ENCODE data around the gene KIF22. TPM values are rescaled to one million over a fixed set of nuclear protein-coding genes. Genes with fewer than 3 reads are reported as not detected.

The KIF22 gene
- total RNA-seq, 4 donors from 2014 or later = 31.9 to 157 (median 72.8) TPM

GRCh38 chr16:29813644-29814562, 23.4 kb downstream of the KIF22 start:
- H3K27ac ChIP-seq = no peak overlapping the region
- no peak for TF ChIP-seq POLR2A (IDR thresholded peaks at IDR 0.05)
- no peak for TF ChIP-seq CTCF (IDR thresholded peaks at IDR 0.05)
- H3K4me1 ChIP-seq = peaks cover 3 to 82% (median 30%) of the 10 kb centered on the region in 4 donors
- H3K36me3 ChIP-seq = peaks cover 0 to 17% (median 0%) of the 10 kb centered on the region in 3 donors
- H3K4me3 ChIP-seq = no peak overlapping the region
- no peaks in the 10 kb centered on the region for H3K9me3 ChIP-seq
- no peak for DNase-seq
- H3K27me3 ChIP-seq = no peaks in the 10 kb centered on the region

- H3K9me3 ChIP-seq = no peaks in the 10 kb centered on the region
- DNase-seq = no peak
- peaks cover 0 to 82% (median 27%) of the 10 kb centered on the region in 4 donors for H3K4me1 ChIP-seq
- TF ChIP-seq POLR2A (IDR thresholded peaks at IDR 0.05) (no peak), CTCF (IDR thresholded peaks at IDR 0.05) (no peak)
- H3K27ac ChIP-seq = peak overlapping the region in 3 of 4 donors; percentile 41 to 96 (median 91)
- no peak overlapping the region for H3K4me3 ChIP-seq
- no peaks in the 10 kb centered on the region for H3K27me3 ChIP-seq
- H3K36me3 ChIP-seq = peaks cover 0 to 12% (median 0%) of the 10 kb centered on the region in 3 donors
These were observed 24.0 kb downstream of the KIF22 start for GRCh38 chr16:29814592-29814991.

- peaks cover 0 to 8% (median 0%) of the 10 kb centered on the region in 3 donors for H3K36me3 ChIP-seq
- DNase-seq = peak; percentile 53 to 71 (median 60)
- TF ChIP-seq CTCF (IDR thresholded peaks at IDR 0.05) = no peak
- TF ChIP-seq POLR2A (IDR thresholded peaks at IDR 0.05) = no peak
- H3K9me3 ChIP-seq = no peaks in the 10 kb centered on the region
- H3K4me3 ChIP-seq = peak overlapping the region; percentile 54 to 78 (median 70)
- peaks cover 0 to 82% (median 26%) of the 10 kb centered on the region in 4 donors for H3K4me1 ChIP-seq
- peak overlapping the region; percentile 41 to 96 (median 88) for H3K27ac ChIP-seq
- no peaks in the 10 kb centered on the region for H3K27me3 ChIP-seq
These were observed 24.6 kb downstream of the KIF22 start for GRCh38 chr16:29815032-29815721.

- peak within 1 kb of the TSS; percentile 63 to 88 (median 78) for H3K4me3 ChIP-seq
- H3K36me3 ChIP-seq = peaks cover 0 to 5% (median 0%) of the 10 kb centered on the region in 3 donors
- H3K9me3 ChIP-seq = no peaks in the 10 kb centered on the region
- peak; percentile 95 to 100 (median 98) for DNase-seq
- peak; percentile 88 to 95 (median 89) for TF ChIP-seq CTCF (IDR thresholded peaks at IDR 0.05)
- TF ChIP-seq POLR2A (IDR thresholded peaks at IDR 0.05) = peak; percentile 80 to 87
- no peaks in the 10 kb centered on the region for H3K27me3 ChIP-seq
- peak within 1 kb of the TSS; percentile 84 to 96 (median 94) for H3K27ac ChIP-seq
- peaks cover 0 to 74% (median 21%) of the 10 kb centered on the region in 4 donors for H3K4me1 ChIP-seq
These were observed 25.5 kb downstream of the KIF22 start, which contains the start of gene PAGR1 for GRCh38 chr16:29815793-29816693. Gene PAGR1, plus strand, starts transcription at chr16:29816152. Its CDS starts 374 bp downstream, at chr16:29816526.

Measured in Peyer's patch (tissue), 4 donors.